NCI-H1048 (cell line): ENCODE results near the gene ERC1.
"Not testable (repeated sequence)": the region's sequence is repeated elsewhere in the genome, so short reads cannot be mapped to it uniquely, and the experiment has no call there.

ENCODE experiments used
- DNase-seq: peaks from one replicate; lab custom pipeline; 2025; lab: John Stamatoyannopoulos, UW

The ERC1 gene

DNA sequence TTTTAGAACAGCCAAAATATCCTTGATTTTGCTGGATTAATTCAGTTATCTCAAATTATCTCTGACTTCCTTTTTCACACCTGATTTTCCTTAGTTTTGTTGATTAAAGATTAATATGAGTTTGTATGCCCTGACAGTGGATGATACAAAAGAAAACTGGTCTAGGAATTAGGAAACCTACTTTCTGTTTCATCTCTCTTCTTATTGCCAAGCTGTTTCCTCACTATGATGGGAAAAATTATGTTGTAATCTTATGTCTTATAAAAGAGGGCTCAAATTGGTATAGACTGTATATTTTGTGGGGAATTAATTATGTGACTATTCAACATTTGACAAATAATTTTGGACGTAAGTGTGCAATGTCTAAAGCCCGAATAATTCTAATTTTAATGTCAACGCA lies 331.8 kb downstream of the ERC1 start:
- no peak for DNase-seq

DNA sequence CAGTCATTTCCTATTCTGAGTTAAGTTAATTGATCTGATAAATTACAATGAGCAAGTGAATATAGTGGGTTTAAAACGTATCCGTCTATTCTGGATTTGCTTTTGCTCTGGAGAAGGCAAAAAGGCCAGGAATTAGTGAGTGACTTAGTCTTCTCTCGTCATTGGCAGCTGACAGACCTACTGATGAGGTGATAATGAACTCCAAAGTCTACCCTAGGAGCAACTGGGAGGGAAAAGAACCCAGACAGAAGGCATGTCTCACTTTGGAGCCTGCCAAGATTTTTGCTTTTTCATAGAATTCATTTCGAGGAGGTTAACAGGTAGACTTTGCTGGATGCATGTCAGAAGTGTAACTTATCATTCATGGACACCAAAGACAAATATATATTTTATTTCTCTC lies 333.1 kb downstream of the ERC1 start:
- no peak for DNase-seq

DNA sequence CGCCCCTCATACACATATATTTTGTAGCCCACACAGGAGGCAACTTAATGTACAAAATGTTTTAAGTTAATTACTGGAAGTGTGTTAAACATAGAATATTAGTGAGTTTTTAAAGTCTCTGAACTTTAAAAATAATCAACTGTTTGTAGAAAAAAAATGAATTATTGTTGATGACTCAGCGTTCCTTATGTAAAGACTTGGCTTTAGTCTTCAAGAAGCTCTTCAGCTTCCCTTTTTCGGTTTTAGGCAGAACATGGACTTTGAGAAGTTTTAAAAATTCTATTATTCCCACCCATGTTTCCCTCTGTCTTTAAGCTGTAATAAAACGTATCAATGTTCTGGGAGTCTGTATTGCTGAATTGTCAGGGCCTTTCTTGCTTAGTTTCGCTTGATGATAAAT lies 333.9 kb downstream of the ERC1 start:
- no peak for DNase-seq

DNA sequence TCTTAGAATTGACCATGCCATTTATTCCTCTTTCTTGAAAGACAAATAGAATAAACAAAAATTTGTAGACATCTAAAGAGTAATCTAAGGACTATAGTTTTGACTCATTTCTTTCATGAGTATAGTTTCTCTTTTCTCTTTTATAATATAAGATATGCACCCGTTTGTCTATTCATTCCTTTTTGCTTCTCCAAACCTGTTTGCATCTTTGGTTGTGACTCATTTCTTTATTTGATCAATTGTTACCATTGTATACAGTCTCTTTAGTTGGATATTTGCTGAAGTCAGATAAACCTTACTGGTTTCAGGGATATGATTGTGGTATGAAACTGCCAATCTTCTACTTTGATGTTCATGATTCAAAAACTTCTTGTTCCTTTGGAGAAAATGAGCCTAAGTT lies 334.6 kb downstream of the ERC1 start:
- no peak for DNase-seq

DNA sequence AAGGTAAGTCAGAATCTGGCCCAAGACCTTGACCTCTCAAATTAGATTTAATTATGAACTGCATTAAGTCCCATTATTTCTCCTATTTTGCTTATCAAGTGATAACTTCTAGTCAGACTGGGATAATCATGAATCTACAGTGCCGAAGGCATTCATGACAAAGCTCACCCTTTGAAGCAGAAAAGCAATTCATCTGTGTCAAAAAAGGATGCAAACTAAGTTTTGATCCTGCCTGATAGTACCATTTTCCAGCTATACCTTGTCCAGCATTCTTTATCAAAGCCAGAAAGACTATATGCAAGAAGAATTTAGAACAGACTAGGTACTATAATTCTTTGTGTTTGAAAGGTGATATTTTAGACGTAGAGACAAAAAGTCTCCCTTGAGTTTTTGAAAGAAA lies 335.2 kb downstream of the ERC1 start:
- DNase-seq: no peak

DNA sequence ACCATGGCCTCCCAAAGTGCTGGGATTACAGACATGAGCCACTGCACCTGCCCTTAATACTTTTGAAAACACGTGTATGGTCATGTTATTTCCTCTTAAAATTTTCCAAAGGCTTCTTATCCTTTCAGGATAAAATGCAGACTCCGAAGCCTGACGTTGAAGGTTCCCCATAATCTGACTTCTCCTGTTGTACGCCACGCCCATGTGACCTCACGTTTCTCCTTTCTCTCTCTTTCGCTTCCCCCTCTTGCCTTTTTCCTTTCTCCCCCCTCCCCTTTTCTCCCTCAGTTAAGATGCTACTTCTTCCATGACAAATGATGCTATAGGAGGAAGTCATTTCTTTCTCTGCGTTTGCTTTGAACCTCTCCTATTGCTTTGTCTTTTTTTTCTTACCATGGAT lies 337.4 kb downstream of the ERC1 start:
- DNase-seq: no peak

DNA sequence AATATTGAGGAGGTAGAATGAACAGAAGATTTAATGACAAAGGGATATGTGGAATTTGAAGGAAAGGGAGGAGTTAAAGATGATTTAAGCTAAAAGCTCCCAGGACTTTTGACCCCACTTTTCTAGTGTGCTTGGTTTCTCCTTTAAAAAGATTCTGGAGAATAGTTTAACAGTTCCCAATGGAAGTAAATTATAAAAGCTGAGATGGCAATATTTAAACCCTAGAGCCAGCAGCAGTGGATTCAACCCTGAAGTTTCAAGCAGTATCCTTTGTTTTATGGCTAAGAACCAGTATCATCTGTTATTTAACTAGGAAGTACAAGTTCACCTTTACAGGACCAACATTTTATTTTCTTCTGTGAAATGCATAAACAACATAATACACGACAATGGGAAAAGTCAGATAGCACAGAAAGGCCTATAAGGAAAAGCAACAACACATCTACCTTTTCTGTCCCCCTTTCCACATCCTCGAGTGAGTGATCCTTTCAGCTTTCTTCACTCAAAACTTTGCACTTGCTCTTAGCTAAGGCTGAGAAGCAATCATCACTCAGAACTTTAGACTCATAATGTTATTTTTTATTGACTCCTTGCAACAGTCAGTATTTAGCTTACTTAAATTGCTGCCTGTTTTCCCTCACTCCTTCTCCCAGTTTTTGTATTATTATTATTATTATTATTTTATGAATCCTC lies 338.9 kb downstream of the ERC1 start:
- DNase-seq: no peak

DNA sequence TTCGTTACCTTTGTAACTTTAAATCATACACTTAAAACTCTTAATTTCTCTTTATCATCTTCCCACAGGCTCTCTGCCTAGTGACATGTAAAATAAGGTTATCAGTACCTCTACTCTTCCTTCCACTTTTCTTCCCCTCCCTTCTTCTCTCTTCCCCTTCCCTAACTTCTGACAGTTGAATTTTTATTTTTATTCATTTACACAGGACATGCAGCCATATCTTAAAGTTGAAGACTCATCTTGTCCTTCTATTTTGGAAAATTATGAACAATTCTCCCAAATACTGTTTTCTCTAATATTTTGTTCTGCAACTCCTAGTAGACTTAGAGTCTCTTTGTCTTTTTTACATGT lies 339.4 kb downstream of the ERC1 start:
- no peak for DNase-seq

DNA sequence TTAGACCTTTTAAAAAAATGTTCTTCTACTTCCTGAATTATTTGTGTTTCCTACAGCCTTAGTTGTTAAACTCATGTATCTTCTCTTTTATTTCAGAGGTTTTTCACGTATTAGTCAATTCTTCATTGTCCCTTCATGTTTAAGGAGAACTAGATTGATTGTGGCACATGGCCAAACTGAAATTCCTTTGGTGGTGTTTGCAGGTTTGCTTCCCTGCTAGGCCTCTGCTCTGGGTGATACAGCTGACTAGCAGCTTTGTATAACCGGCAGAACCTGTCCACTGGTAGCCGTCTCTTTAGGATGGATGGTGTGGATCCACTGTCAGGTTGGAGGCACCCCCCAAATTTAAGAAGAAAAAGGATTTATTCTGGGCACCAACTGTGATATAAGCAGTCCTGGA lies 341.3 kb downstream of the ERC1 start:
- no peak for DNase-seq

DNA sequence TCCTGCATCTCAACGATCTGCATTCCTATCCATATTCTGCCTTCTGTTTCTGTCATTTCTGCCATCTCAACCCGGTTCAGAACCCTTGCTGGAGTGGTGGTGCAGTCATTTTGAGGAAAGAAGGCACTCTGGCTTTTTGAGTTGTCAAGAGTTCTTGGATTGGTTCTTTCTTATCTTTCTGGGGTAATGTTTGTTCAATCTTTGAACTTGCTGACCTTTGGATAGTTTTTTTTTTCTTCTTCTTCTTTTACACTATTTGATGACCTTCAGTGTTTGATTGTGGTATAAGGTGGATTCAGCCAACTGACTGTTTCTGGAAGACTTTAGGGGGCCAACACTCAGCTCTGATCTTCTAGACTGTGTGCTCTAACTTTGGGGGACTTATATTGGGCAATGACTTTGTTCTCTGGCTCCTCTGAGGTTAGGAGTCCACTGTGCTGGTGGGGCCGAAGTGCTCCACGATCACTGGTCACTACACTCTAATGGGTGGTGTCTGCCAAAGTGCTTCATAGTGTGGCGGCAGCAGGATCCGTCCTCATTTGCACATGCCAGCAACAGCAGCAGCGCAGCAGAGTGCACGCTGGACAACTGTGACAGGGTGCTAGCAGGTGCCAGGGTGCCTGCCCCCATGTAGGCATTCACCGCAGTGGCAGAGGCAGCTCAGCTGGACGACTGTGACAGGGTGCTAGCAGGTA lies 347.6 kb downstream of the ERC1 start:
- no peak for DNase-seq

DNA sequence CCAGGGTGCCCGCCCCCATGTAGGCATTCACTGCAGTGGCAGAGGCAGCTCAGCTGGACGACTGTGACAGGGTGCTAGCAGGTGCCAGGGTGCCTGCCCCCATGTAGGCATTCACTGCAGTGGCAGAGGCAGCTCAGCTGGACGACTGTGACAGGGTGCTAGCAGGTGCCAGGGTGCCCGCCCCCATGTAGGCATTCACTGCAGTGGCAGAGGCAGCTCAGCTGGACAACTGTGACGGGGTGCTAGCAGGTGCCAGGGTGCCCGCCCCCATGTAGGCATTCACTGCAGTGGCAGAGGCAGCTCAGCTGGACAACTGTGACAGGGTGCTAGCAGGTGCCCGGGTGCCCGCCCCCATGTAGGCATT lies 348.1 kb downstream of the ERC1 start:
- not testable (repeated sequence) for DNase-seq

DNA sequence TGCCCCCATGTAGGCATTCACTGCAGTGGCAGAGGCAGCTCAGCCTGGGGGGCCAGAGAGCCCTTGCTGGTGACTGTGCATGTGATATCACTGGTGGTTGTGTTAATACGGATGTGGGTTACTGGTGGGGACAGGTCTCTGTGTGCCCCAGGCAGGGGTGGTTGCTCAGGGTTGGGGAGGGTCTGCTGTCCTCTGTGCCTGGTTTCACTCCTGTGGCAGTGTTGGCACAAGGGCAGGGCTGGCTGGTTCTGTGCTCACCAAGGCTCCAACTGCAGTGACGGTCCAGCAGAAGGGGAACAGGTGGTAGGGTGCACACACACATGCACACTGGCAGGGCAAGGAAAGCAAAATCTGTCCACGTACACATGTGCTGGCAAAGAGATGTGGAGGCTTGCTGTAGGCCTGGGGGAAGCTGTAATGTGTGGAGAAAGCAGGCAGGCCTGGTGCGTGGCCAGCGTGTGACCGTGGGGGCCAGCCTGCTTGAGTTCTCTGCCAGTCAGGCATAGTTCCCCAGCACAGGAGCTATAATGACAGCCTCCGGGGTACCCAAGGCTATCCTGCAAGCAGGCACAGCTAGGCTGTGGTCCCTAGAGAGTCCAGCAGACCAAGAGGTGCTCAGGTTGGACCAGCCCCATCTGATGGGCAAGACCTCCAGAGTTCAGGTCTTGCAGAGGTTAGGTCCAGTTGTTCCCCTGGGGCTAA lies 348.7 kb downstream of the ERC1 start:
- DNase-seq: no peak

DNA sequence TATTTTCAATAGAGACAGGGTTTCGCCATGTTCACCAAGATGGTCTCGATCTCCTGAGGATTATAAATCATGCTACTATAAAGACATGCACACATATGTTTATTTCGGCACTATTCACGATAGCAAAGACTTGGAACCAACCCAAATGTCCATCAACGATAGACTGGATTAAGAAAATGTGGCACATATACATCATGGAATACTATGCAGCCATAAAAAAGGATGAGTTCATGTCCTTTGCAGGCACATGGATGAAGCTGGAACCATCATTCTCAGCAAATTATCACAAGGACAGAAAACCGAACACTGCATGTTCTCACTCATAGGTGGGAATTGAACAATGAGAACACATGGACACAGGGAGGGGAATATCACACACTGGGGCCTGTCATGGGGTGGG lies 350.2 kb downstream of the ERC1 start:
- DNase-seq: not testable (repeated sequence)

DNA sequence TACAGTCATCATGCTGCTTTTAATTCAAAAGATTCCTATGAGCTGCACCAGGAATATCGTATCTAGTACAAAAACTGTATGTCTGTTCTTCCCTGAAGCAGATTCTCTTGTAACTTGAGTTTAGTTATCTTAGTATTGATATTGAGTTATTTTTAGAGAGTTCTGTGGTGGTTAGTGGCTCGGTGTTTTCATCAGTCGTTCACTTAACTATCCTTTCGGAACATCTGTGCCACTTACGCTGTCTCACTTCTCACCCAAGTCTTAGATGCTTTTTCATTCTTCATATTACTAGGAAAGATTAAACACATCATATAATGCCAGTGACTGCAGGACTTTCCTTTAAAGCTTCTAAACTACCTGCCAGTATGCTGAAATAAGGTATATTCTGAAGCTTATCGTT lies 352.4 kb downstream of the ERC1 start:
- DNase-seq: no peak

DNA sequence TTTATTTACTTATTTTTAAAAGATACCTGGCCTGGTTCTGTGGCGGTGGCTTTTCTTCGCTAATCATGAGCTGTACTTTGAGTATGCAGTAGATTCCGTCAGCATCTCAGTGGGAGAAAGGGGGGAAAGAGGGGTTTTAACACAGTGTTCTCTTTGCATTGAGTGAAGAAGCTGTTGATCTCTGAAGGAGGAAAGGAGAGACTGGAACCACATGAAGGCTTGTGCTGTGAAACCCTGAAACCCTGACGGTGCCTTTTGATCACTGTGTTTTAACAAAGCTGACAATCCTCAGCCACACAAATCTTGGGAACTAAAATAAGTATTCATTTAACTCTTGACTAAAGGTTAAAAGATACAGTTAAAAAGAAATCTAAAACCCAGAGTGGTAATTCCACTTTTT lies 353.2 kb downstream of the ERC1 start:
- no peak for DNase-seq

DNA sequence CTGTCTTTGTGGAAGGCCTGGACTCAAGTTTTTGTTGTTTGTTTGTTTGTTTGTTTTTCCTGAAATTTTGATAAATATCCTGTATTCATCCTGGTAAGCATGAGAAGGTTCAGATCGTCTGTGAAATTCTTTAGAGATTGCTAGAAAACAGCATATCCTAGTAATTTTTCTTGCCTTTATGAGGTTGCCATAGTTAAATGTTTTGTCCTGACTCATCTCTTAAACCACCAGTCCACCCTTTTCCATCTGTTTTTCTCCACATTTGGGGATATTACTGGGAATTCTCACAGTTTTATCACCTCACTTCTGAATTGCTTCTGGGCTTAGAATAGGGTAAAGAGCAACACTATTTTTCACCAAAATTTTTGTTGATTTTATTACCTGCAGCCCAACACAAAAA lies 355.1 kb downstream of the ERC1 start:
- DNase-seq: no peak

DNA sequence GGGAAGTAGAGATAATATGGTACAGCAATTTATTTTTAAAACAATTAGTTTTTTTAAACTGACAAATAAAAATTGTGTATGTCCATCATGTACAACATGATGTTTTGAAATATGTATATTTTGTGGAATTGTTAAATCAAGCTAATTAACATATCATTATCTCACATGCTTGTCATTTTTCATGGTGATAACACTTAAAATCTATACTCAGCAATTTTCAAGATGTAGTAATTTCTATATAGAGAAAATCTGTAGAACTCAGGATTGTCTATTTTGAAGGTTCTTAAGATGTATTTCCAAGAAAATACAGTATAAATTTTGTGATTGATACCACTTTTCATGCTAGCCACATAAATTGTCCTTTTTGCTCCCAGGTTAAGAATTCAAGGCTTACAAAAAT lies 356.3 kb downstream of the ERC1 start:
- DNase-seq: no peak

DNA sequence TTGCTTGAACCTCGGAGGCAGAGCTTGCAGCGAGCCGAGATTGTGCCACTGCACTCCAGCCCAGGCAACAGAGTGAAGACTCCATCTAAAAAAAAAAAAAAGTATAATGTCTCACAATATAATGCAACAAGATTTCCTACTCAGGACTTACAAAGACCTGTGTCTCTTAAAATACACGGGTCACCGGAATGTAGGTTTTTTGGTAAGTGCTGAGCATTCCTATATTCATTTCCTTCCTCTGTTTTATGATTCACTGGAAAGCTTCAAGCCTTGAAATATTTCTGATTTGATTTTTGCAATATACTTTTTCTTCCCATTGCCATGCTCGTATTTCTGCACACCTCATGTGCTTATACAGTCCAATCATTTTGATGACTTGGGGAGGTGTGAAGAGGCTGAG lies 357.6 kb downstream of the ERC1 start:
- DNase-seq: no peak

DNA sequence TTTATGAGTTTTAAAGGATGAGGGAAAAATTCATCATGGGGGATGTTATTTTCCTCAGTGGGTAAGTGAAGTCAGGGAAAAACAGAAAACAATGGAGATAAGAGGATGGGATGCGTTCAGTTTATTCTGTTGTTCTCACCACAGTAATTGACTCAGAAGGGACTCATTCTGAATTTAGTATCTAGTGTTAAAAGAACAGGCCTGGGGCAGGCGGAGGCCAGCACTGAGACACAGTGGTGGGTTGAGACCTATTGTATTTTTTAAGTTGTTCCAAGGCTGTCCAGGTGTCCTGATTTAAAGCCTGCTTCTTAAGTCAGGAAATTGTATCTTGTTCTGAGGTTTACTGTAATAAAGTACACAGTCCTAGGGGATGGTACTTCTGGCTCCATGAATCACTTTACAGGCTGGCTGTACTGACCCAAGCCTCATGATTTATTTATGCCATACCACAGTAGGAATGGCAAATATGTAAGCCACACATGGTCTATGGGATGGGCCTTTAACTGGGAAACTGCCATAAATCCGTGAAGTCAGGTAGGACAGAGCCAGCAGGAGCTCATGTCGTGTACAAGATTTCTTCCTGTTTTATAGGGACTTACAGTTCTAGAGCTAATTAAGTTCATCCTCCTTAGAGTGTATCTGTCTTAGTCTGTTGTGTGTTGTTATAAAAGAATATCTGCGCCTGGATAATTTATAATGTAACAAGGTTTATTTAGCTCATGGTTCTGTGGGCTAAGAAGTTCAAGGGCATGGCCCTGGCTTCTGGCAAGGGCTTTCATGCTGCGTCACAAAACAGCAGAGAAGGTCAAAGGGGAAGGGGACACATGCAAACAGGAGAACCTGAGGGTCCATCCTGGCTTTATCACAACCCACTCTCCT lies 359.3 kb downstream of the ERC1 start:
- DNase-seq: no peak

DNA sequence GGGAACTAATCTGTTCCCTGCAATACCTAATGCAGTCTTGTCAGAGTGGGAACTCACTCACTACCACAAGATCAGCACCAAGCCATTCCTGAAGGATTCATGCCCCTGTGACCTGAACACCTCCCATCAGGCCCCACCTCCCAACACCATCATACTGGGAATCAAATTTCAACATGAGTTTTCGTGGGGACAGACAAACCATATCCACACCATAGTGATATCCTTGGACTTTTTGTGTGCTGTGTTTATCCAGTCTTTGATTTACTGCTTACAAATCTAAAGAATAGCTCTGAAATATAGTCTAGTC lies 359.9 kb downstream of the ERC1 start:
- DNase-seq: no peak

DNA sequence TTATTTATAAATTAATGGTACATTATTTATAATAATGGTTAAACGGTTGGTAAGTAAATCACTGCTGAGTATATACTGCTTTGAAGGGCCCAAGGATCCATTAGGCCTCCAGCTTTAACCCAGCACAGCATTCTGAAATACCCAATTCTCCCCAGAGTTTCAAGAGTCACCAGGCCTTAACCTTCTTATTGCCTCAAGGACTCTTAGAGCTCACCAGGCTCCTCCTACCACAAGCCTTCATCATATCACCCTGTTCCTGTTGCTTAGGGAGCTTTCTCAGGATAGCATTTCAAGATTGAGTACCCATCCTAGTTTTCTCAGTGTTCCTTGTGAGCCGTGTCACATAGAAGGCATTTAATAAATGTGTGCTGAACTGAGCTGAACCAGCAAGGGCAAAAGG lies 360.9 kb downstream of the ERC1 start:
- DNase-seq: no peak

DNA sequence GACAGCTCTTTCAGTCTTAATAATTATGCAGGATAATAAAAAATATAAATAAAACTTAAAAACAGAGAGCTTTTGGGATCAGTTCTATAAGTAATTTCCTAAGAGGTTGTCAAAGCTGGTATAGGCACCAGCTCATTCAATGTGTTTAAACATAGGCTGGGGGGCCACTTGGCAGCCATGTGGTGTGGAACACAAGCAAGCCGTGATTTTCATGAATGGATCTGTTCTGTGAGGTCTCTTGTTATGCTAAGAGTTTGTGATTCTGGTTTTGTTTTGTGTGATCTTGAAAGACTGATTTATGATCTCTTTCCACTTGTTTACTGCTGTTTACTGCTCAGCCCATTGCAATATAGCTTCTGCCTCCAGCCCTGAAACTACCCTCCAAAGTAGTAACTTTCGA lies 362.4 kb downstream of the ERC1 start:
- no peak for DNase-seq

DNA sequence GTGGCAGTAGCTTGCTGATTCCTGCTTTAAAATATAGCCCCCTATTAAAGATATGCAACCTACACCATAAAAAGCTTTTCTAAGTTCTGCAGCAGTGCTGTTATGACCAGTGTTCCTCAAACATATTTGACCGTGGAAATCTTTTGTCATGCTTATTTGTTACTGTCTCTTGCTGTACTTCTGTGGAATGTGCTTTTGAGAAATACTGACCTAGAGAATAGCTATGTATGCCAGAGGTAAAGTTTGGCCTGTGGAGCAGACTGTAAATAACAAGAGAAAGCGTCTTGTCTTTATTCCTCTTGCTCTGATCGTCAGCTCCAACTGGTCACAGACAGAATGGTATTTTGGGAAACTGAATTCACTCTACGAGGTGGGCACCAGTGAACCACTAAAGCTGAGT lies 364.4 kb downstream of the ERC1 start:
- DNase-seq: no peak
